Sigmoid colon (tissue), 4 donors: Measurements from ENCODE around the gene LRRC63.

Experiments used
- CTCF ChIP-seq, 4 experiments: fragments of 450-650 bp in 3 of 4; fragments of 200-600 bp in 1 of 4; IDR thresholded peaks; one replicate each; pipeline ENCODE4 v1.5.1; 2016 to 2019; ENCODE audit warnings: antibody characterized with exemption in 4 of 4, mild to moderate bottlenecking in 3 of 4, moderate library complexity in 2 of 4
- EP300 ChIP-seq, 4 donors: sonication (generic); formaldehyde crosslinking; IDR thresholded peaks; one replicate each; pipeline ENCODE4 v1.6.1; 2017; ENCODE audit warnings: antibody characterized with exemption in 4 of 4
- POLR2A ChIP-seq, 2 donors: fragments of 450-650 bp; IDR thresholded peaks; one replicate each; pipeline ENCODE4 v1.6.1; 2016; ENCODE audit warnings: antibody characterized with exemption in 2 of 2, mild to moderate bottlenecking in 2 of 2, moderate library complexity in 2 of 2
- POLR2AphosphoS5 ChIP-seq, 4 donors: sonication (generic); formaldehyde crosslinking; IDR thresholded peaks; one replicate each; pipeline ENCODE4 v1.6.1; 2017; ENCODE audit warnings: antibody characterized with exemption in 4 of 4

GRCh38 chr13:46179491-46179908 is 32.2 kb upstream of the LRRC63 start:
- TF ChIP-seq CTCF (IDR thresholded peaks at IDR 0.05) (no peak), POLR2A (IDR thresholded peaks at IDR 0.05) (no peak), EP300 (IDR thresholded peaks at IDR 0.05) (no peak), POLR2AphosphoS5 (IDR thresholded peaks at IDR 0.05) (no peak)
